GM18951 (cell line): ENCODE results near the gene BEST3.

ENCODE experiments used
- POLR2A ChIP-seq: IDR thresholded peaks from 4 replicates; pipeline ENCODE4 v1.6.1; 2011; ENCODE audit warnings: mild to moderate bottlenecking; ENCODE audit not compliant: insufficient read length, insufficient read depth; ENCODE audit errors: extremely low read depth
- in situ Hi-C: fragments of 300-500 bp; cut with MboI; formaldehyde crosslinking; loops from one replicate; pipeline ENCODE4 v1.12.0; 2022; ENCODE audit warnings: low sequenced_read_pairs, mixed read lengths, inconsistent platforms; ENCODE audit not compliant: unreplicated experiment

The BEST3 gene

GRCh38 chr12:69708649-69709048 is 9.5 kb upstream of the BEST3 start:
- in situ Hi-C loops: no loop called here
- no peak for TF ChIP-seq POLR2A

GRCh38 chr12:69704357-69704756 is 5.3 kb upstream of the BEST3 start:
- no peak for TF ChIP-seq POLR2A
- in situ Hi-C loops: no loop called here

- in situ Hi-C loops: no loop called here
- no peak for TF ChIP-seq POLR2A
These were observed 4.1 kb upstream of the BEST3 start for GRCh38 chr12:69703146-69703642.

GRCh38 chr12:69701826-69702225 is 2.7 kb upstream of the BEST3 start:
- TF ChIP-seq POLR2A: no peak
- in situ Hi-C loops: no loop called here

- in situ Hi-C loops: no loop called here
- TF ChIP-seq POLR2A: no peak
These were observed 1.0 kb downstream of the BEST3 start for GRCh38 chr12:69698054-69698453.

GRCh38 chr12:69694123-69694522 is 5.0 kb downstream of the BEST3 start:
- no peak for TF ChIP-seq POLR2A
- in situ Hi-C loops: no loop called here

GRCh38 chr12:69689638-69690037 is 9.5 kb downstream of the BEST3 start:
- in situ Hi-C loops: no loop called here
- TF ChIP-seq POLR2A: no peak

GRCh38 chr12:69688471-69689427 is 10.4 kb downstream of the BEST3 start:
- in situ Hi-C loops: no loop called here
- no peak for TF ChIP-seq POLR2A

GRCh38 chr12:69688021-69688420 is 11.1 kb downstream of the BEST3 start:
- no peak for TF ChIP-seq POLR2A
- in situ Hi-C loops: no loop called here

GRCh38 chr12:69687390-69687789 is 11.7 kb downstream of the BEST3 start:
- no peak for TF ChIP-seq POLR2A
- in situ Hi-C loops: no loop called here

- no peak for TF ChIP-seq POLR2A
- in situ Hi-C loops: no loop called here
These were observed 12.4 kb downstream of the BEST3 start for GRCh38 chr12:69686731-69687130.

- in situ Hi-C loops: no loop called here
- no peak for TF ChIP-seq POLR2A
These were observed 13.3 kb downstream of the BEST3 start for GRCh38 chr12:69685810-69686209.

- TF ChIP-seq POLR2A: no peak
These were observed 14.6 kb downstream of the BEST3 start for GRCh38 chr12:69684466-69684865.

GRCh38 chr12:69682110-69682755 is 16.9 kb downstream of the BEST3 start:
- in situ Hi-C loops: no loop called here

More at GRCh38 chr12:69684466-69684865, 14.6 kb downstream of the BEST3 start:
- in situ Hi-C loops: no loop called here

More at GRCh38 chr12:69682110-69682755, 16.9 kb downstream of the BEST3 start:
- no peak for TF ChIP-seq POLR2A
